DLD1 (cell line): ENCODE data around the gene U2SURP.
"Not testable (repeated sequence)": the region's sequence is repeated elsewhere in the genome, so short reads cannot be mapped to it uniquely, and the experiment has no call there.

Experiments
- in situ Hi-C: cut with HindIII; loops from 2 replicates; pipeline ENCODE4 v1.10.0; 2017; ENCODE audit warnings: low sequenced_read_pairs

U2SURP gene

GRCh38 chr3:143011705-143012104, 10.3 kb downstream of the U2SURP start:
- in situ Hi-C loops = no loop called here

GRCh38 chr3:143014921-143015320, 13.6 kb downstream of the U2SURP start:
- in situ Hi-C loops = no loop called here

- in situ Hi-C loops = no loop called here
These were observed 15.1 kb downstream of the U2SURP start for GRCh38 chr3:143016321-143016972.

GRCh38 chr3:143024351-143024960, 23.1 kb downstream of the U2SURP start:
- in situ Hi-C loops = no loop called here

- in situ Hi-C loops = no loop called here
These were observed 30.0 kb downstream of the U2SURP start for GRCh38 chr3:143031327-143031726.

GRCh38 chr3:143031796-143032387, 30.5 kb downstream of the U2SURP start:
- in situ Hi-C loops = not testable (repeated sequence)

GRCh38 chr3:143035466-143036211, 34.3 kb downstream of the U2SURP start:
- in situ Hi-C loops = no loop called here

GRCh38 chr3:143036557-143036956, 35.2 kb downstream of the U2SURP start:
- in situ Hi-C loops = no loop called here

DNA sequence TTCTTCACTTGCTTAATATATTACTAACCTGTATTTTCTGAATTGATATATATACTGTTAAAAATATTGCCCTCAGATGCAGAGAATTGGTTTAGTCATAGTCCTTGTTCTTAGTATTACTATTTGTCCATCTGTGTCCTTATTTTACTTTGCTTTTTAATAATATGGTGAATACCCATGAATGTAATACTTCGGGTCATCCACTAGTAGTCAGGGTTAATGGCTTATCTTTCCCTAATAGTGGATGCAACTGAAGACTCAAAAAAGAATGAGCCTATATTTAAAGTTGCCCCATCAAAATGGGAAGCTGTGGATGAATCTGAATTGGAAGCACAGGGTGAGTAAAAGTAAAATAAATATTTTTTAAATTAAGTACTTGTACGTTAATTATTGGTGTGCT, 36.5 kb downstream of the U2SURP start:
- in situ Hi-C loops = no loop called here

GRCh38 chr3:143040261-143040879, 39.0 kb downstream of the U2SURP start:
- in situ Hi-C loops = no loop called here

DNA sequence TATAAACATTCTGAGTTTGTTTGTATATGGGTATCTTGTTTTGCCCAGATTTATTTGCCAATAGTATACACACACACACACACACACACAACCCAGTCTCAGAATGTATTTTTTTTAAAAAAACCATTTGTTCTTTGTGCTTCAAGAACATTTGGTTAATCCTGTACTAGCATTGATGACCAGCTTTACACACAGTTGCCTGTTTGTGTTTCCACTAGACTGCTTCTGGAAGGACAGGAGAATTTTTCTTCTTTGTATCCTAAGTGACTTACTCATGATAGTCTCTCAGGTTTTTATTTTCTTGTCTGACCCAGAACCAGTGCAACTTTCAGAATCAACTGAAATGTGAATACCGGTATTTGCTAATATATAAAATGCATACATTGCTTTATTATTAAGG, 40.5 kb downstream of the U2SURP start:
- in situ Hi-C loops = no loop called here

GRCh38 chr3:143045639-143046038, 44.3 kb downstream of the U2SURP start:
- in situ Hi-C loops = no loop called here

GRCh38 chr3:143046075-143046474, 44.7 kb downstream of the U2SURP start:
- in situ Hi-C loops = not testable (repeated sequence)

- in situ Hi-C loops = no loop called here
These were observed 52.6 kb downstream of the U2SURP start for GRCh38 chr3:143054011-143054410.

- in situ Hi-C loops = no loop called here
These were observed 55.0 kb downstream of the U2SURP start for GRCh38 chr3:143056372-143056771.

GRCh38 chr3:143060906-143061305, 59.5 kb downstream of the U2SURP start:
- in situ Hi-C loops = no loop called here

- in situ Hi-C loops = no loop called here
These were observed 61.6 kb downstream of the U2SURP start for GRCh38 chr3:143063018-143063417.

GRCh38 chr3:143064777-143065176, 63.4 kb downstream of the U2SURP start:
- in situ Hi-C loops = no loop called here

GRCh38 chr3:143065364-143065763, 64.0 kb downstream of the U2SURP start:
- in situ Hi-C loops = no loop called here

GRCh38 chr3:143066033-143066432, 64.7 kb downstream of the U2SURP start:
- in situ Hi-C loops = no loop called here

- in situ Hi-C loops = no loop called here
These were observed 65.8 kb downstream of the U2SURP start for GRCh38 chr3:143067201-143067600.
